ENCODE results near the gene PUS7.

GRCh38 chr7:105439174-105439893 lies 82.7 kb downstream of the PUS7 start:
- TF ChIP-seq, protein P1, sequence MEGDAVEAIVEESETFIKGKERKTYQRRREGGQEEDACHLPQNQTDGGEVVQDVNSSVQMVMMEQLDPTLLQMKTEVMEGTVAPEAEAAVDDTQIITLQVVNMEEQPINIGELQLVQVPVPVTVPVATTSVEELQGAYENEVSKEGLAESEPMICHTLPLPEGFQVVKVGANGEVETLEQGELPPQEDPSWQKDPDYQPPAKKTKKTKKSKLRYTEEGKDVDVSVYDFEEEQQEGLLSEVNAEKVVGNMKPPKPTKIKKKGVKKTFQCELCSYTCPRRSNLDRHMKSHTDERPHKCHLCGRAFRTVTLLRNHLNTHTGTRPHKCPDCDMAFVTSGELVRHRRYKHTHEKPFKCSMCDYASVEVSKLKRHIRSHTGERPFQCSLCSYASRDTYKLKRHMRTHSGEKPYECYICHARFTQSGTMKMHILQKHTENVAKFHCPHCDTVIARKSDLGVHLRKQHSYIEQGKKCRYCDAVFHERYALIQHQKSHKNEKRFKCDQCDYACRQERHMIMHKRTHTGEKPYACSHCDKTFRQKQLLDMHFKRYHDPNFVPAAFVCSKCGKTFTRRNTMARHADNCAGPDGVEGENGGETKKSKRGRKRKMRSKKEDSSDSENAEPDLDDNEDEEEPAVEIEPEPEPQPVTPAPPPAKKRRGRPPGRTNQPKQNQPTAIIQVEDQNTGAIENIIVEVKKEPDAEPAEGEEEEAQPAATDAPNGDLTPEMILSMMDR (IDR thresholded peaks at IDR 0.05; ENCODE audit: low read length): no peak
- TF ChIP-seq EZH2 (IDR thresholded peaks at IDR 0.05; ENCODE audit: borderline replicate concordance, low read length): no peak
